ENCODE results near the gene TPSB2. TPM values are rescaled to one million over a fixed set of nuclear protein-coding genes. Genes with fewer than 3 reads are reported as not detected.

Gene TPSB2
- polyA plus RNA-seq, 1 experiment, result not detected

DNA sequence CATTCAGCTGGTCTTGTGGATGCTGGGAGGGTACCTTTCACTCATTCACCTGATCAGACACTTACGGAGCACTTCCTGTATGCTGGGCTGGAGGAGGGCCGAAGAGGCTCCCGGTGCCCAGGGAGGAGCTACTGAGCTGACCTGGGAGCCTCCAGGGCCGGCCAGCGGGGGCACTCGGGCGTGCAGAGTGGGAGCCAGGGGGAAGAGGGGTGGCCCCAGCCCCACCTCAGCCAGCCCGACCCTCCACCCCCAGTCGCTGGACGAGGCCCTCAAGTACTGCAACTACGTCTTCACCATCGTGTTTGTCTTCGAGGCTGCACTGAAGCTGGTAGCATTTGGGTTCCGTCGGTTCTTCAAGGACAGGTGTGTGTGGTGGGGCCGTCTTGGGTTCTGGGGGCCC, 15.3 kb downstream of the TPSB2 start:
- no peak for DNase-seq (ENCODE audit: low read depth)
- Histone ChIP-seq H3K36me3 (ENCODE audit: control insufficient read depth, insufficient read depth, low read length) (no peaks in the 10 kb centered on the region), H3K27me3 (ENCODE audit: control insufficient read depth, insufficient read depth, low read length) (no peaks in the 10 kb centered on the region), H3K4me3 (ENCODE audit: low read depth, low read length) (no peak overlapping the region)
- ChIA-PET POLR2A (no interaction called here), CTCF (interaction anchor here (1.1 kb wide), 1 partner anchor 84 kb away, joined by 3 read pairs; no protein-coding TSS in a partner anchor)
- TF ChIP-seq CTCF (IDR thresholded peaks at IDR 0.05; ENCODE audit: insufficient read depth, low read depth, low read length), result no peak

DNA sequence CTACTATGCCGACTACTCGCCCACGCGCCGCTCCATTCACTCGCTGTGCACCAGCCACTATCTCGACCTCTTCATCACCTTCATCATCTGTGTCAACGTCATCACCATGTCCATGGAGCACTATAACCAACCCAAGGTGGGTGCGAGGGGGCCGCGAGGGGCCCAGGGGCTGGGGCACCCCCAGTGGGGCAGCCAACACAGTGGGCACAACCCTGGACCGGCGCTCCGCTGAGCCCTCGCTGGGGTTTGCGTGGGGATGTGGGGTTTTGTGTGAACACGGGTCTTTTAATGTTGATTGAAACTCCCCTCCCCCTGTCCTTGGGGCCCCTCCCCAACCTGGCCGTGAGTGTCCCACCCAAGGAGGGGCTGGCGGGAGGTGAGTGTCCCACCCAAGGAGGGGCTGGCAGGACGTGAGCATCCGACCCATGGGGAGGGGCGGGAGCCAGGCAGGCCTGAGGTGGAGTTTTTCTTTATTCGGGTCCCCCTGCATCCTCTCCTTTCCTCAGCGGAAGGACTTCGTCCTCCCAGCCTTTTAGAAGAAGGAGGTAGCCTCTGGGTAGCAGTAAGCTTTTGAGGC, 16.1 kb downstream of the TPSB2 start:
- Histone ChIP-seq H3K4me3 (ENCODE audit: low read depth, low read length) (no peak overlapping the region), H3K27me3 (ENCODE audit: control insufficient read depth, insufficient read depth, low read length) (no peaks in the 10 kb centered on the region), H3K36me3 (ENCODE audit: control insufficient read depth, insufficient read depth, low read length) (no peaks in the 10 kb centered on the region)
- no peak for TF ChIP-seq CTCF (IDR thresholded peaks at IDR 0.05; ENCODE audit: insufficient read depth, low read depth, low read length)
- ChIA-PET POLR2A (no interaction called here), CTCF (no interaction called here)
- DNase-seq (ENCODE audit: low read depth), result no peak

- no peak for DNase-seq (ENCODE audit: low read depth)
- TF ChIP-seq CTCF (IDR thresholded peaks at IDR 0.05; ENCODE audit: insufficient read depth, low read depth, low read length), result no peak
- Histone ChIP-seq H3K36me3 (ENCODE audit: control insufficient read depth, insufficient read depth, low read length) (no peaks in the 10 kb centered on the region), H3K4me3 (ENCODE audit: low read depth, low read length) (no peak overlapping the region), H3K27me3 (ENCODE audit: control insufficient read depth, insufficient read depth, low read length) (no peaks in the 10 kb centered on the region)
- POLR2A ChIA-PET, result no interaction called here
- CTCF ChIA-PET, result no interaction called here
Measured at GRCh38 chr16:1213231-1213630, 16.8 kb downstream of the TPSB2 start.

DNA sequence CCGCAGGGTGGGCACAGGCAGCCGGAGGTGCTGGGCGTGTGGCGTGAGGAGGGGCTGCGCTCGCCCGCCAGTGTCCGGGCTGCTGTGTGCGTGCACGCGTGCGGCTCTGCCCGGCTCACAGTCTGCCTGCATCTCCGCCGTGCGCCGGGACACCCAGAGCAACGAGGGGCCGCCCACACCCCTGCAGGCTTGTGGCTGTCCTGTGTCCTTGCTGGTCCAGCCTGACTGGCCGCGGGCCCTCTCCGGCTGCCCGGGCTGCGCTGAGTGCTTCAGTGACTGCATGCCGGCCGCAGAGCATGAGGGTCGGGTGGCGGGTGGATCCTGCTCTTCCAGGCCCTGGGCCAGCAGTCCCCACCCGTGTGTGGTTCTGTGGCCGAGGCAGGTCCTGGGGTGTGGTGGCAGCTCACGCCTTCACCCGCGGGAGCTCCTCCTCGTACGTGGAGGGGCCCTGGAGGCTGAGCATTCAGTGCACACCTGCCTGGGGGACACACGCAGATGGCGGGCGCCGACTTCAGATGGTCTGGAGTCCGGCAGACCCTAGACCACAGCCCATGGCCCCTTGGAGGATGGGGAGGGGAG, 17.3 kb downstream of the TPSB2 start:
- ChIA-PET CTCF (no interaction called here), POLR2A (no interaction called here)
- no peak for DNase-seq (ENCODE audit: low read depth)
- Histone ChIP-seq H3K27me3 (ENCODE audit: control insufficient read depth, insufficient read depth, low read length) (no peaks in the 10 kb centered on the region), H3K4me3 (ENCODE audit: low read depth, low read length) (no peak overlapping the region), H3K36me3 (ENCODE audit: control insufficient read depth, insufficient read depth, low read length) (no peaks in the 10 kb centered on the region)
- no peak for TF ChIP-seq CTCF (IDR thresholded peaks at IDR 0.05; ENCODE audit: insufficient read depth, low read depth, low read length)

DNA sequence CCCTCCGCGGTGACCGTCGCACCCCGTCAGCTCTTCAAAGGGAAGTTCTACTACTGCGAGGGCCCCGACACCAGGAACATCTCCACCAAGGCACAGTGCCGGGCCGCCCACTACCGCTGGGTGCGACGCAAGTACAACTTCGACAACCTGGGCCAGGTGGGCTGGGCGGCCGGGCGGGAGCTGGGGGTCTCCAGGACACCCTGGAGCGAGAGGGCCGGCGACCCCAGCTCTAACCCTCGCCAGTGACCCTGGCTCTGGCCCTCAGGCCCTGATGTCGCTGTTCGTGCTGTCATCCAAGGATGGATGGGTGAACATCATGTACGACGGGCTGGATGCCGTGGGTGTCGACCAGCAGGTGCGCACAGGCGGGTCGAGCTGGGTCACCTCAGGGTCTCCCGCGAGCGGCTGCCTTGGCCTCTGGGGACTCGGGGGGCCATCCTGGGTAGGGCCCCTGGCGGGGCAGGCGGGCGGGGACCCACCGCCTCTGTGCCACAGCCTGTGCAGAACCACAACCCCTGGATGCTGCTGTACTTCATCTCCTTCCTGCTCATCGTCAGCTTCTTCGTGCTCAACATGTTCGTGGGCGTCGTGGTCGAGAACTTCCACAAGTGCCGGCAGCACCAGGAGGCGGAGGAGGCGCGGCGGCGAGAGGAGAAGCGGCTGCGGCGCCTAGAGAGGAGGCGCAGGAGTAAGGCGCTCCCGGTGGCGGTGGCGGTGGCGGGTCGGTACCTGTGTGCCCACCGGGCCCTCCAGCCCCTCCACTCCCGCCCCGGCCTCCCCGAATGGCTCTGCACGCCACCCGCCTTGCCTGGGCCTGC, 18.3 kb downstream of the TPSB2 start:
- ChIA-PET CTCF (no interaction called here), POLR2A (no interaction called here)
- Histone ChIP-seq H3K27me3 (ENCODE audit: control insufficient read depth, insufficient read depth, low read length) (no peaks in the 10 kb centered on the region), H3K36me3 (ENCODE audit: control insufficient read depth, insufficient read depth, low read length) (no peaks in the 10 kb centered on the region), H3K4me3 (ENCODE audit: low read depth, low read length) (no peak overlapping the region)
- DNase-seq (ENCODE audit: low read depth), result no peak
- TF ChIP-seq CTCF (IDR thresholded peaks at IDR 0.05; ENCODE audit: insufficient read depth, low read depth, low read length), result no peak
